Measurements from ENCODE around the gene KCNQ1OT1.

The KCNQ1OT1 gene

DNA sequence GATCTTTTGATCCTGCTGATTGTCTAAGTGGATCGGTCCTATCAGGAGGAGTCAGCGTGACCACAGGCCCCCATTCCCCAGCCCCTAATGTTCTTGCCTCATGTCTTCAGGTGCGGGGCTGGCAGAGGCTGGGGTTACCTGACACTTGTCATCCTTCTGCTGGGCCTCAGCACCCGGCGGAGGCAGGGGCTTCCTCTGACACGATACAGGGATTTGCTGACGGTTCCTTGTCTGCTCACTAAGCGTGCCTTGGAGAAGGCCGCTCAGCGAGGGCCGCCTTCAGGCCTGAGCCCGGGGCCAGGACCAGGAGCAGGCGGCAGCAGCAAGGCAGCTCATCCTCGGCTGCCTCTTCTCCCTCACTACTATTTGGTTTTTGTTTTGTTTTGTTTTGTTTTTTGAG, 45.7 kb upstream of the KCNQ1OT1 start:
- TF ChIP-seq, protein P1, sequence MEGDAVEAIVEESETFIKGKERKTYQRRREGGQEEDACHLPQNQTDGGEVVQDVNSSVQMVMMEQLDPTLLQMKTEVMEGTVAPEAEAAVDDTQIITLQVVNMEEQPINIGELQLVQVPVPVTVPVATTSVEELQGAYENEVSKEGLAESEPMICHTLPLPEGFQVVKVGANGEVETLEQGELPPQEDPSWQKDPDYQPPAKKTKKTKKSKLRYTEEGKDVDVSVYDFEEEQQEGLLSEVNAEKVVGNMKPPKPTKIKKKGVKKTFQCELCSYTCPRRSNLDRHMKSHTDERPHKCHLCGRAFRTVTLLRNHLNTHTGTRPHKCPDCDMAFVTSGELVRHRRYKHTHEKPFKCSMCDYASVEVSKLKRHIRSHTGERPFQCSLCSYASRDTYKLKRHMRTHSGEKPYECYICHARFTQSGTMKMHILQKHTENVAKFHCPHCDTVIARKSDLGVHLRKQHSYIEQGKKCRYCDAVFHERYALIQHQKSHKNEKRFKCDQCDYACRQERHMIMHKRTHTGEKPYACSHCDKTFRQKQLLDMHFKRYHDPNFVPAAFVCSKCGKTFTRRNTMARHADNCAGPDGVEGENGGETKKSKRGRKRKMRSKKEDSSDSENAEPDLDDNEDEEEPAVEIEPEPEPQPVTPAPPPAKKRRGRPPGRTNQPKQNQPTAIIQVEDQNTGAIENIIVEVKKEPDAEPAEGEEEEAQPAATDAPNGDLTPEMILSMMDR (IDR thresholded peaks at IDR 0.05; ENCODE audit: extremely low read depth, insufficient read depth, missing control alignments): no peak
- DNase-seq (ENCODE audit: low spot score): no peak
- in situ Hi-C loops (cut with MboI; ENCODE audit: low pct_unique_long_range_greater_than_20kb, low sequenced_read_pairs, unreplicated experiment): no loop called here

DNA sequence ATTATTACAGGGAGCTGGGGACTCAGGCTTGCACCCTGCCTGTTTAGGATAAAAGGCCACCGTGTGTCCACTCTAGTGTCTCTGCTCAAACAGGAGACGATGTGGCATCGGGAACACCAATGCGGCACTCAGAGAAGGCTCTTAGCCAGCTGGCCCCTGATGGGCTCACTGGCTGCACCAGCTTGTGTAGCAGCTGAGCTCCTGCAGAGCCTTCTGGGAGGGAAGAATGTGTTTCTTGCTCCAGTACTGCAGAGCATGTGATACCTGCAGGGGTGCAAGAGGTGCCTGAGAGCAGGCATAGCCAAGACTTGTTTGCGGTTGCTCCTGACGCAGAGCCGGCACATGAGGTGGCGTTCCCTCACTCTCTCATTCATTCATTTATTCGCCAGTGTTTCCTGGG, 44.4 kb upstream of the KCNQ1OT1 start:
- DNase-seq (ENCODE audit: low spot score): no peak
- in situ Hi-C loops (cut with MboI; ENCODE audit: low pct_unique_long_range_greater_than_20kb, low sequenced_read_pairs, unreplicated experiment): no loop called here
- TF ChIP-seq, protein P1 (IDR thresholded peaks at IDR 0.05; ENCODE audit: extremely low read depth, insufficient read depth, missing control alignments): no peak

DNA sequence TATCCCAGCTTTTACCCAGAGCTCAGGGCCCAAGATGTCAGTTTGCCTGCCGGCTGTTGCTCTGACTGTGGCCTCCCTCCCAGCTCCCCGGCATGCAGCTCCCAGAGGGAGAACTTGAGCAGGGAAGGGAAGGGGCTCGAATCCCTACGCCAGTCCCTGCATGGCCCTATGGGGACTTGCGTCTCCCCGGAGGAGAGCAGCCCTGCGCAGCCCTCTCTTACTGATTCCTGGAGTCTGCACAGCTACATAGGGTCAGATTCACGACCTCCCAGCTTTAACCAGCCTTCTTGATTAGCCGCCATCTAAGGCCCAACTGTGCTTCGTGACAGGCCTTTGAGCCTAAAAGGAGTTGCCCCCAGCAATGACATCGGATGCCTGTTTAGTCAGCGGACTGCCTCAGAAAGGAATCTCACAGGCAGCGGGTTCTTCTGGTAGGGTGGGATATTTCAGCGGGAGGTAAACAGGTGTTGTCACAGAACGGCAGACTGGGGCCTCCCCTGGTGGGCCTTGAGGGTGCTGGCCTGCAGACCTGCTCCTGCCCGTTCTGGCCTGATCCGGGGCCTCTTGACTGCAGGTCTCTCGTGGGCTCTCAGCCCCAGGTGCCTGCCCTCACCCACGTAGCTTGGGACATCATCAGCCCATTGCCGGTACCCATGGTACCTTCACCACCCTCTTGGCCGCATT, 43.8 kb upstream of the KCNQ1OT1 start:
- in situ Hi-C loops (cut with MboI; ENCODE audit: low pct_unique_long_range_greater_than_20kb, low sequenced_read_pairs, unreplicated experiment): no loop called here

DNA sequence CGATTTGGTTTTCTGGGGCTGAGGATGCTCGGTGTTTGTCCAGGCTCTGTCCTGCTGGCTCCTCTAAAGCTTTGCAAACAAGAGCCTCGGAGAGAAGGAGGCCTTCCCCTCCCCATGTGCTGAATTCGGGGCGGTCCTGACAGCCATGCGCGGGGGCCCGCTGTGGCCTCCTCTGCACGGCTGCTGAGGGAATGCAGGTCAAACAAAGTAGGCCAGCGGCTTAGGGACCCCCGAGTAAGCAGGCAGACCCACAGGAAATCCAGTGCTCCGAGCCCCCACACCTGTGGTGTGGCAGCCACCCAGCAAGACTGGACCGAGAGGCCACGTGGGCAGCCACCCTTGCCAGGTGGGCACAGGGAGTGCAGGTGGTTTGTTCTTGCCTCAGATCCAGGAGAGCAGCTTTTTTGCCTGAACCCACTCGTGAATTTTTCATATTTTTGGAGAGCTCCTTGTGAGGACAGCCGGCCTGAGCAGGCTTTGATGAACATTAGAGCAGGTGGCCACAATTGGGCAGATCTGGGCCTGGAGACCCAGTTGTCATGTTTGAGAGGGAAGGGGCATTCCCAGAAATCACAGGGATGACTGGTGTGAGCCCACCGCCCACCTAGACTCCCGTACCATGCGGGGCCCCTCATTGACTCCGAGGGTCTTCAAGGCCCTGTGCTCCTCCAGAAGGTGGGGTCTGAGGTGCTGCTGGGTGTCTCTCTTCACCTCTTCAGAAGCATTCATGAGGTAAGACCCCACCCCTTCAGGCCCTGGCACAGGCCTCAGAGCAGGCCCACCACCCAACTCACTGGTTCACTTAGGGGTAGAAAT, 43.0 kb upstream of the KCNQ1OT1 start:
- TF ChIP-seq, protein P1 (IDR thresholded peaks at IDR 0.05; ENCODE audit: extremely low read depth, insufficient read depth, missing control alignments): no peak
- in situ Hi-C loops (cut with MboI; ENCODE audit: low pct_unique_long_range_greater_than_20kb, low sequenced_read_pairs, unreplicated experiment): no loop called here
- no peak for DNase-seq (ENCODE audit: low spot score)

More for the DNA sequence above, 43.8 kb upstream of the KCNQ1OT1 start:
- TF ChIP-seq, protein P1 (IDR thresholded peaks at IDR 0.05; ENCODE audit: extremely low read depth, insufficient read depth, missing control alignments): no peak
- no peak for DNase-seq (ENCODE audit: low spot score)

DNA sequence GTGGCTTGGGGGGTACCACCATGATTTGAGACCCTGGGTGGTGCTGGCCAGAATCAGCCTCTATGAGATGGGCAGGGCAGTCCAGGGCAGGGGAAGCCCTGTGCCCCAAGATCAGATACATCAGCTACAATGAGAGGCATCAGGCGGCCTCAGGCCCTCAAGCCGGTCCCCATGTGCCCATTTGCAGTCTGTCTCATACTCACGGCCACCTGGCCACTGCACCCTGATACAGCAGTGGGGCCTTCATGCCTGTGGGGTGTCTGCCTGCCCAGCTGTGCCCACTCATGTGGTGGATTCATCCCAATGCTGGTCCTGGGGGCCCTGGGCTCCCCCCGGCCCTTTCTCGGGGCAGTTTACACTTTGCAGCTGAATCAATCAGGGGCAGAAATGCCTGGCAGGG, 42.4 kb upstream of the KCNQ1OT1 start:
- in situ Hi-C loops (cut with MboI; ENCODE audit: low pct_unique_long_range_greater_than_20kb, low sequenced_read_pairs, unreplicated experiment): no loop called here
- no peak for DNase-seq (ENCODE audit: low spot score)
- TF ChIP-seq, protein P1 (IDR thresholded peaks at IDR 0.05; ENCODE audit: extremely low read depth, insufficient read depth, missing control alignments): no peak

DNA sequence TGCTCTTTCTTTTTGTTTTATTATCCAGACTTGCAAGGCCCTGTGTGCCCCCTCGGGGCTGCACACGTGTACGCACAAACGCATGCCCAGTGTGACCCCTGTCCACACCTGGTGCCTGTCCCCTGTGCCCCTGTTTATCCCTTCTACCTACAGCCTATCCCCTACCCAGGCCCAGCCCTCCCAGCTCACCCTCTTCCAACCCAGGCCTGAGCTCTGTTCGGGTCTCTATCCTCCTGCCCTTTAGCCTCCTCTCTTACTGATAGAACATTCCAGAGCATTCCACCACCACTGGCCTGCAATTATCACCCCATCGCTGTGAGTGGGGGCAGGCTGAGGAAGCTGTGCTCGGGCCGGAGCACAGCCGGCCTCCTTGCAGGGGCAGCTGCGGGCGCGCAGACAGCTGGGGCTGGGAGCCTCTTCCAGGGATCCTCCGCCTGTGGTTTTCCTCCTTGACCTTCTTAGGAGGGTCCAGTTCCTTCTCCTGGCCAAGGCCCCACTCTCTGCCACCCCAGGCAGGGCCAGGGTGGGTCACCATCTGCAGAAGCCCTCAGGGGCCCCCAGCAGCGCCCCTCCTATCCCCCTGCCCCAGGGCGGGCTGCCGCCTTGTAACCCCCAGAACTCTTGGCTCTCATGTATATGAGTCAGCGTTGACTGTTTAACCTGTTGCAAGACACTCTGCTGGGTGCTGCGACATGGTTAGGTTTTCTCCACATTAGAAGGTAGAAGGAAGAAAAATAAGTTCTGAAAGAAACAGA, 41.8 kb upstream of the KCNQ1OT1 start:
- in situ Hi-C loops (cut with MboI; ENCODE audit: low pct_unique_long_range_greater_than_20kb, low sequenced_read_pairs, unreplicated experiment): no loop called here
- no peak for DNase-seq (ENCODE audit: low spot score)
- TF ChIP-seq, protein P1 (IDR thresholded peaks at IDR 0.05; ENCODE audit: extremely low read depth, insufficient read depth, missing control alignments): no peak

Data from GM13977 (cell line).